NCI-H774 (cell line): ENCODE results near the gene CLDN19.
"Not testable (repeated sequence)": the region's sequence is repeated elsewhere in the genome, so short reads cannot be mapped to it uniquely, and the experiment has no call there.

Source experiments
- DNase-seq: peaks from one replicate; lab custom pipeline; 2025; lab: John Stamatoyannopoulos, UW

CLDN19 gene

GRCh38 chr1:42737986-42738677 is 1.9 kb downstream of the CLDN19 start:
- DNase-seq, result no peak

- DNase-seq, result no peak
Measured at GRCh38 chr1:42737257-42737656, 2.8 kb downstream of the CLDN19 start.

DNA sequence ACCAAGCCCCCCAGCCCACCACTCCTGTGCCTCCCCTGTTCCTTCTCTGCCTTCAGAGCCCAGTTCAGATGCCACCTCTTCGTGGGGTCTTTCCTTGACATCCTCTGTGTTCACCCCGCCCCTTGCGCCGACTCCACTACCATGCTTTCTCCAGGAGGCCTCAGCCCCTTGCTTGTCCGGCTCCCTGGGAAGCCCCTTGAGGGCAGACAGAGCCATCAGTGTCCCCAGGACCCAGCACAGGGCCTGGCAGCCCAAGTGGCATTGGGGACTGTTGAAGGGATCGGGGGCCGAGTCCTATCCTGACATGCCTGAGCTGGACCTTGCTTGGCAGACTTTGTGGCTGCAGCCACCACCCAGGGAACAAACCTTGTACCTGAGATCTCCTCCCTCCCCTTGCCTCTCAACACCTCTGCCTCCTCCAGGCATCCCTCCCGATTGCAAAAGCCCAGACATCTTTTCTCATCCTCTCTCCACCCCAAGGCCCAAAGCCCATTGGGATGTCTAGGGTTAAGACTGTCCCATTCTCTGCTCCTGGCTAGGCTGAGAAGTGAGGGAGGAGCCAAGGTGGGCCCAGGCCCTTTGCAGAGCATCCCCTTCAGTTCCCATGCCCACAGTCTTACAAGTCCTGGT is 3.4 kb downstream of the CLDN19 start:
- no peak for DNase-seq

GRCh38 chr1:42736152-42736551 is 3.9 kb downstream of the CLDN19 start:
- no peak for DNase-seq

DNA sequence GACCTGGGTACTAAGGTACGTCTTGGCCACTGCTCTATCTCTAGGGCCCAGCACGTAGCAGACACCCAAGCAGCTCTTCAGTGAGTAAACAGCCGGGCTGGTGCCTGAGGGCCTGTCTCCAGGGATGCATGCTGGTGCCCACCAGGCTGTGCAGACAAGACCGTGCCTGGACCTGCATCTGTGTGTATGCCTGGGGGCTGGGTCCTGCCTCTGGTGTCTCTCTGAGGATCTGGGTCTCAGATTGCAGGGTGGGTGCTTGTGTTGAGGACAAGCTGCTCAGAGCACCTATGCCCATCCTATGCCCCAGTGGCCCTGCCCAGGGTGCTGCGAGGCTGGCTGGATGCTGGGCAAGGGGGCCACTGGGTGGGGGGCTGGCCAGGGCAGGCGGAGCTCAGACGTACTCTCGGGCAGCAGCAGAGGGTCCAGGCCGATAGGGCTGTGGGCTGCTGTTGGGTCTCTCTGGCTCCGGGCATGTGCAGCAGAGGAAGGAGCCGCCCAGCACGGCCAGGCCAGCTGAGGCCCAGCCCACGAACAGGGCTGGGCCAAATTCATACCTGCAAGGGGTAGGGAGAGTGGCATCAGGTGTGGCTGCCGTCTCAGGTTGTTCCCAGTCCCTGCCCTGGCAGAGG is 4.4 kb downstream of the CLDN19 start:
- DNase-seq, result no peak

- no peak for DNase-seq
Measured at GRCh38 chr1:42735056-42735455, 5.0 kb downstream of the CLDN19 start.

DNA sequence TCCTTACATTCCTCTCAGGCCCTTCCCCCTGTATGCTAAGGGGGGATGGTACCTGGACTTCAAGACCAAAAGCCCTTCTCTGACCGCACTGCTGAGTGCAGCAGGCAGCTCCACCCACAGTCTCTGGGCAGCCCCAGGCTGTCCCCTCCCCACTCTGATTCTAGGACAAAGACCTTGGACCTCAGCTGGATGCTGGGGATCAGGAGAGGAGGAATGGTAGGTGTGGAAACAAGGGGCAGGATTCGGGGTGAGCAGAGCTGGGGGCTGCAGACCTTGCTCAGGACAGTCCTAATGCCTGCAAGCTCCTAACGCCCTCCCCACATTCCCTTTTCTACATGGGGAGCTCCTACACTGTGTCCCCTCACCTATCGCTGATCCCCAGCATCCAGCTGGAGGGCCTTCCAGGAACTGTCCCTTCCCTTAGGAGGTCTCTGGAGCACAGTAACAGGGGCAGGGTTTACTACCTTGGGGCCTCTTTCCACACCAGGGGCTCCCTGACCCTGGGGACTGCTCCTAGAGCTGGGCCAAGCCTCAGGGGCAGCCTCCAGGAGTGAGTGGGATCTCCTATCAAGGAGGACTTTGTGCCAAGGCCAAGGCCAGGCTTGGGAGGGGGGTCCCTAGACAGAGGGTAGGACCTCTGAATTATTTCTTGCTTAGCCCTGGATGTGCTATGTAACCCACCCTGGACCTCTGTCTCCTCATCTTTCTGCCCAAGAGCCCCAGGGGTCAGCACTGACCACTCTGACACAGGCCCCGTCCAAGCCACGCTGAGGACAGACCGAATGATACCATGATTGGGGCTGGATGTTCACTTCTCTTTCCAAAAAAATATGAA is 5.6 kb downstream of the CLDN19 start:
- no peak for DNase-seq

- no peak for DNase-seq
Measured at GRCh38 chr1:42733415-42734200, 6.4 kb downstream of the CLDN19 start.

- DNase-seq, result no peak
Measured at GRCh38 chr1:42732126-42732680, 7.8 kb downstream of the CLDN19 start.

GRCh38 chr1:42731585-42731984 is 8.5 kb downstream of the CLDN19 start:
- DNase-seq, result no peak

DNA sequence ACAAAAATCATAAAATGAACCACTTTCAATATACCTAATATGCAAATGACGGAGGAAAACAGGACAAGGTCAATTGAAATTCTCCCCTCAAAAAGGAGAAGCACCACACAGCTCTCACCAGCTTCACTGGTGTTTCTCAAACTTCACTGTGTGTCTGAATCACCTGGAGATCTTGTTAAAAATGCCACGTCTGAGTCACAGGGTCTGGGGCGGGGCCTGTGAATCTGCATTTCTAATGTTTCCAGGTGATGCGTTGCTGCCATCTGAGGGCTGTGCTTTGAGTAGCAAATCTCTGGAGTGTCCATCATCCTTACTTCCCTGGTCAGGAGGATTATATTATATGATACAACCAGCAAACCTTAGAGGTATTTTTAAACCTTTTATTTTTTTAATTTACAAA is 9.0 kb downstream of the CLDN19 start:
- no peak for DNase-seq

- no peak for DNase-seq
Measured at GRCh38 chr1:42730002-42730401, 10.0 kb downstream of the CLDN19 start.

DNA sequence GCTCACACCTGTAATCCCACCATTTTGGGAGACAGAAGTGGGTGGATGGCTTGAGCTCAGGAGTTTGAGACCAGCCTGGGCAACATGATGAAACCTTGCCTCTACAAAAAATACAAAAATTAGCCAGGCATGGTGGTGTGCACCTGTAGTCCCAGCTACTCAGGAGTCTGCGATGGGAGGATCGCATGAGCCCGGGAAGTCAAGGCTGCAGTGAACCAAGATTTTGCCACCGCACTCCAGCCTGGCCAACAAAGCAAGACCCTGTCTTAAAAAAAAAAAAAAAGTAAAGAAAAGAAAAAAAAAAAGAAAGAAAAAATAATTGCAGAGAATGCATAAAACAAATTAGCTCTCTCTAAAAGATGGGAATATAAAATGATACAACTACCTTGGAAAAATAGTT is 14.2 kb downstream of the CLDN19 start:
- DNase-seq, result not testable (repeated sequence)

GRCh38 chr1:42723511-42723910 is 16.5 kb downstream of the CLDN19 start:
- DNase-seq, result no peak

DNA sequence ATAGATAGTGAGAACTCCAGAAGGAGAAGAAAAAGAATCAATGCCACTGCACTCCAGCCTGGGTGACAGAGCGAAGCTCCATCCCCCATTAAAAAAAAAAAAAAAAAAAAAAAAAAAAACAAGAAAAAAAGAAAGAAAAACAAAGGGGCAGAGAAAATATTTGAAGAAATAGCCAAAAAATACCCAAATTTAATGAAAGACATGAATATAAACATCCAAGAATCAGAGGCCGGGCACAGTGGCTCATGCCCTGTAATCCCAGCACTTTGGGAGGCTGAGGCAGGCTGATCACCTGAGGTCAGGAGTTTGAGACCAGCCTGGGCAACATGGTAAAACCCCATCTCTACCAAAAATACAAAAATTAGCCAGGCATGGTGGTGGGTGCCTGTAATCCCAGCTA is 17.6 kb downstream of the CLDN19 start:
- DNase-seq, result not testable (repeated sequence)

DNA sequence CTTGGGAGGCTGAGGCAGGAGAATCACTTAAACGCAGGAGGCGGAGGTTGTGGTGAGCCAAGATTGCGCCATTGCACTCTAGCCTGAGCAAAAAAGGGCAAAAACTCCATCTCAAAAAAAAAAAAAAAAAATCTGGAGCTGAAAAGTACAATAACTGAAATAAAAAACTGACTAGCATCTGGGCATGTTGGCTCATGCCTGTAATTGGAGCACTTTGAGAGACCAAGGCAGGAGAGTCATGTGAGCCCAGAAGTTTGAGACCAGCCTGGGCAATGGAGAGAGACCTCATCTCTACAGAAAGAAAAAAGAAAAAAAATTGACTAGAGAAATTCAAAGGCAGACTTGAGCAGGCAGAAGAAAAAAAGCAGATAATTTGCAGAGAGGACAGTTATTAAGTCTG is 18.1 kb downstream of the CLDN19 start:
- no peak for DNase-seq

DNA sequence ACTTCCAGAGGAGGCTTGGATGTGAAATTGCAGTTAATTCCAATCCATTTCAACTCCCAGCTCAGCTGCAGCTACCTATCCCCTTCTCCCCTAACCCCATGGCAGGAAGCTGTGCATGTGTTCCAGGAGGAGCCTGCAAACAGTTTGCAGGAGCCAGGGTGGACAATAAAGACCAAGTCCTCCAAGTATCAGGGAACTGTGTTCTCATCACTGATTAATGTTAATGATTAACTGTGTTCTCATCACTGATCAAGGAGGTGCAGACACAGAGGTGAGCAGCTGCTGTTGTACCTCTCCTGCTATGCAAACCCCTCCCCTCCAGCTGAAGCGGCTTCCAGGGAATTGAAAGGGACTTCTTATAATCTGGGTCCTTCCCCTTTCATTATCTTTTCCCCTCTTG is 19.2 kb downstream of the CLDN19 start:
- no peak for DNase-seq

- not testable (repeated sequence) for DNase-seq
Measured at GRCh38 chr1:42714441-42714840, 25.6 kb downstream of the CLDN19 start.

GRCh38 chr1:42713293-42713692 is 26.7 kb downstream of the CLDN19 start:
- DNase-seq, result no peak

DNA sequence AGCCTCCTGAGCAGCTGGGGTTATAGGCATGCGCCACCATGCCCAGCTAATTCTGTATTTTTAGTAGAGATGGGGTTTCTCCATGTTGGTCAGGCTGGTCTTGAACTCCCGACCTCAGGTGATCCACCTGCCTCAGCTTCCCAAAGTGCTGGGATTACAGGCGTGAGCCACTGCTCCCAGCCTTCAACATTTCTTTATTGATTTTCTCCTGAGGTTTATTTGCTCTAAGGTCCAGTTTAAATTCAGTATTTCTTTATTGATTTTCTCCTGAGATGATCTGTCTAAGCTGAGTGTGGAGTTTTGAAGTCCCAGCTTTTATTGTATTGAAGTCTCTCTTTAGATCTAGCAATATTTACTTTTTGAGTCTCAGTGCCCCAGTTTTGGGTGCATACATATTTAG is 27.2 kb downstream of the CLDN19 start:
- DNase-seq, result not testable (repeated sequence)

DNA sequence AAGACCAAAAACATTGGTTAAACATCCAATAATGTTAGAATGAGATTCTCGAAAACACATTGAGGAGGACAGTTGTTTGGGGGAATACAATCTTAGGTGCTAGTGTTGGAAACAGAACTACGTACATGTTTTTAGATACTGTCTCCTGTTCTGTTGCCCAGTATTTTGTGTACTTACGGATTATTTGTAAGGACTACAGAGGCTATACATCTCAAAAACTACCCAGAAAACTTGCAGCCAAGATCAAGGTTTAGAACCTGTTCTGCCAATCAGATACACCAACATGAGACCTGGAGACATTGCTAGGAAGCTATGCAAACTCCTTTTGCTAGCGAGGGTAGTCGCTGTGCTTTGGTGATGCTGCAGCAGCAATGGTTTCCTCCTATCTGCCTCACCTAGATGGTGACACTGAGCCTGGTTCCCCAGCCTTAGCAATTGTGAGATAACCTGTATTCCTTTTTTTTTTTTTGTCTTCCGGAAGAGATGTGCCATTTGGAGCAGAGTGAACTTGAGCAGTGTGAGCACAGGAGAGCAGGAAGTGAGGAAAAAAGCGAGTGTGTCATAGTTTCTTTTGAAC is 36.1 kb downstream of the CLDN19 start:
- DNase-seq, result no peak
